Spleen (tissue), 7 donors: Measurements from ENCODE around the gene C1orf52.

Experiments
- POLR2A ChIP-seq, 3 donors: fragments of 450-650 bp; IDR thresholded peaks; one replicate each; pipeline ENCODE4 v1.5.1; 2017; ENCODE audit warnings: antibody characterized with exemption in 3 of 3, mild to moderate bottlenecking in 1 of 3
- TF ChIP-seq, protein P1 (sequence below), 11 experiments: fragments of 200-600 bp in 7 of 11; fragments of 450-650 bp in 4 of 11; sonication (generic) in 4 of 11; IDR thresholded peaks in 8 of 11; conservative IDR thresholded peaks in 3 of 11; 1 replicate in 7 of 11; 2 replicates in 4 of 11; pipeline versions ENCODE4 v1.4.0 to v1.8.0; 2016 to 2021; ENCODE audit warnings: antibody characterized with exemption in 11 of 11, inconsistent platforms in 4 of 11, mild to moderate bottlenecking in 1 of 11
- donor health status: DM: no; HTN: no; CAD: no; lungs with moderate emphysema.
- donor health status: DM: no; HTN: no; CAD: no.
- donor health status: DM: no; HTN: no; CAD: no.

GRCh38 chr1:85214654-85215053 is 44.8 kb downstream of the C1orf52 start:
- no peak for TF ChIP-seq POLR2A (IDR thresholded peaks at IDR 0.05)
- TF ChIP-seq, protein P1, sequence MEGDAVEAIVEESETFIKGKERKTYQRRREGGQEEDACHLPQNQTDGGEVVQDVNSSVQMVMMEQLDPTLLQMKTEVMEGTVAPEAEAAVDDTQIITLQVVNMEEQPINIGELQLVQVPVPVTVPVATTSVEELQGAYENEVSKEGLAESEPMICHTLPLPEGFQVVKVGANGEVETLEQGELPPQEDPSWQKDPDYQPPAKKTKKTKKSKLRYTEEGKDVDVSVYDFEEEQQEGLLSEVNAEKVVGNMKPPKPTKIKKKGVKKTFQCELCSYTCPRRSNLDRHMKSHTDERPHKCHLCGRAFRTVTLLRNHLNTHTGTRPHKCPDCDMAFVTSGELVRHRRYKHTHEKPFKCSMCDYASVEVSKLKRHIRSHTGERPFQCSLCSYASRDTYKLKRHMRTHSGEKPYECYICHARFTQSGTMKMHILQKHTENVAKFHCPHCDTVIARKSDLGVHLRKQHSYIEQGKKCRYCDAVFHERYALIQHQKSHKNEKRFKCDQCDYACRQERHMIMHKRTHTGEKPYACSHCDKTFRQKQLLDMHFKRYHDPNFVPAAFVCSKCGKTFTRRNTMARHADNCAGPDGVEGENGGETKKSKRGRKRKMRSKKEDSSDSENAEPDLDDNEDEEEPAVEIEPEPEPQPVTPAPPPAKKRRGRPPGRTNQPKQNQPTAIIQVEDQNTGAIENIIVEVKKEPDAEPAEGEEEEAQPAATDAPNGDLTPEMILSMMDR (IDR thresholded peaks at IDR 0.05 in 8 of 11, conservative IDR thresholded peaks at IDR 0.05 in 3 of 11) = no peak
